Sigmoid colon (tissue), 7 donors: ENCODE measurements around the gene CIITA. TPM values are rescaled to one million over a fixed set of nuclear protein-coding genes. Genes with fewer than 3 reads are reported as not detected.

Experiments used
- DNase-seq: peaks from one replicate; pipeline ENCODE4 v3.0.0-alpha.2; 2019
- H3K27ac ChIP-seq, 4 donors: fragments of 200-600 bp; sonication (generic); one replicate each; pipeline ENCODE4 v1.5.1; 2016 to 2019; ENCODE audit warnings: mild to moderate bottlenecking in 1 of 4
- H3K27me3 ChIP-seq, 3 donors: fragments of 200-600 bp; sonication (generic); one replicate each; pipeline ENCODE4 v1.5.1; 2019; ENCODE audit warnings: mild to moderate bottlenecking in 1 of 3
- H3K36me3 ChIP-seq, 4 donors: fragments of 200-600 bp; sonication (generic); one replicate each; pipeline ENCODE4 v1.5.1; 2016 to 2019
- H3K4me1 ChIP-seq, 4 donors: fragments of 200-600 bp; sonication (generic); one replicate each; pipeline ENCODE4 v1.5.1; 2017 to 2019
- H3K4me3 ChIP-seq, 4 donors: fragments of 200-600 bp; sonication (generic); one replicate each; pipeline ENCODE4 v1.5.1; 2017 to 2019; ENCODE audit warnings: mild to moderate bottlenecking in 2 of 4, moderate library complexity in 1 of 4
- H3K9me3 ChIP-seq, 4 donors: fragments of 200-600 bp in 3 of 4; sonication (generic) in 3 of 4; one replicate each; pipeline versions ENCODE4 v1.5.1 to v1.6.1; 2013 to 2019
- EP300 ChIP-seq, 4 donors: sonication (generic); formaldehyde crosslinking; IDR thresholded peaks; one replicate each; pipeline ENCODE4 v1.6.1; 2017; ENCODE audit warnings: antibody characterized with exemption in 4 of 4
- POLR2A ChIP-seq, 2 donors: fragments of 450-650 bp; IDR thresholded peaks; one replicate each; pipeline ENCODE4 v1.6.1; 2016; ENCODE audit warnings: antibody characterized with exemption in 2 of 2, mild to moderate bottlenecking in 2 of 2, moderate library complexity in 2 of 2
- POLR2AphosphoS5 ChIP-seq, 4 donors: sonication (generic); formaldehyde crosslinking; IDR thresholded peaks; one replicate each; pipeline ENCODE4 v1.6.1; 2017; ENCODE audit warnings: antibody characterized with exemption in 4 of 4
- WGBS, 2 donors: extraction: QIAGEN DNeasy Blood & Tissue Kit; methylation state at CpG; one replicate each; pipeline ENCODE4 v1.1.7; 2013; 5-methylcytosine and 5-hydroxymethylcytosine counted together
- intact Hi-C: fragments of 100-400 bp; cut with DNase I; formaldehyde crosslinking; loops from one replicate; pipeline ENCODE4 v1.15.1; 2023
- polyA plus RNA-seq, 3 donors: library from polyadenylated mRNA; stranded (reverse); fragments of 200-250 nt; gene quantifications; one replicate each; pipeline ENCODE4 v1.2.3, GENCODE V29; 2013
- total RNA-seq, 4 donors: library from RNA; depleted of rRNA; stranded (reverse); fragments of >200 nt; gene quantifications; one replicate each; pipeline ENCODE4 v1.1.0, GENCODE V29; 2016
- TF ChIP-seq, protein P1 (sequence below), 4 experiments: fragments of 450-650 bp in 3 of 4; fragments of 200-600 bp in 1 of 4; IDR thresholded peaks; one replicate each; pipeline ENCODE4 v1.5.1; 2016 to 2019; ENCODE audit warnings: antibody characterized with exemption in 4 of 4, mild to moderate bottlenecking in 3 of 4, moderate library complexity in 2 of 4
- donor health status: healthy with polysubstance abuse.
- donor health status: Bipolar disorder and iron deficiency.
- donor health status: healthy.

CIITA gene
- total and polyA plus RNA-seq, 7 donors: 1.2 to 53.9 (median 9.7) TPM

DNA sequence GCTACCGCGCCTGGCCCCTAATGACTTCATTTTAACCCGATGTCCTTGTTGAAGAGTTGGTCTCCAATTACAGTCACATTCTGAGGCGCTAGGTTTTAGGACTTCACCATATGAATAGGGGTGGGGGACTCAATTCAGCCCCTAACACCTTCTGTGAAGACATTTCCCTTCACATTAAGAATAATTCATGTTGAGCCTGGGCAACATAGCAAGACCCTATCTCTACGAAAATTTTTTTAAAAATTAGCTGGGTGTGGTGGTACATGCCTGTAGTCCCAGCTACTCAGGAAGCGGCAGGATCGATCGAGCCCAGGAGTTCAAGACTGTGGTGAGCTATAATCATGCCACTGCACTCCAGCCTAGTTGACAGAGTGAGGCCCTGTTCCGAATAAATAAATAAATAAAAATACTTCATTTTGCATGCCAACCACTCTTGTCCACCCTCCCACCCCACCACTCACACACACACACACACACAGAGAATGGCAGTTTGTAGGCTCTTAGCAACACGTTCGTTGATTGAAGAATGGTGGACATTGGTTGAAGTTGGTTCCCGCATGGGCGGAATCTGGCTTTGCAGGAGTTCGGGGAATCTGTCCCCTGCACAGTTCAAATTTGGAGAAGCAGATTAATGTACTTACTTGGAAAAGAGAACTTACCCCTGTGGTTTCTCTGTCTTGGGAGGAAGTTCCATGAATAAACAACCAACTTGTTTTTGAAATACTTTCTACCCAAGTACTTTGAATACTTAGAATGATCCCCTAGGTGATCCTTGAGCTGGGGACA is 30.6 kb upstream of the CIITA start:
- intact Hi-C loops: no loop called here
- peak overlapping the region in 2 of 4 donors; percentile 44 to 46 for H3K27ac ChIP-seq
- H3K36me3 ChIP-seq: no peaks in the 10 kb centered on the region
- no peak overlapping the region for H3K4me3 ChIP-seq
- WGBS, 2 donors: 79 to 92% methylated on average over 14 of the region's 14 CpGs
- H3K4me1 ChIP-seq: no peaks in the 10 kb centered on the region
- H3K27me3 ChIP-seq: peaks cover 0 to 25% (median 0%) of the 10 kb centered on the region in 3 donors
- TF ChIP-seq POLR2A (IDR thresholded peaks at IDR 0.05): no peak
- no peak for TF ChIP-seq EP300 (IDR thresholded peaks at IDR 0.05)
- TF ChIP-seq, protein P1, sequence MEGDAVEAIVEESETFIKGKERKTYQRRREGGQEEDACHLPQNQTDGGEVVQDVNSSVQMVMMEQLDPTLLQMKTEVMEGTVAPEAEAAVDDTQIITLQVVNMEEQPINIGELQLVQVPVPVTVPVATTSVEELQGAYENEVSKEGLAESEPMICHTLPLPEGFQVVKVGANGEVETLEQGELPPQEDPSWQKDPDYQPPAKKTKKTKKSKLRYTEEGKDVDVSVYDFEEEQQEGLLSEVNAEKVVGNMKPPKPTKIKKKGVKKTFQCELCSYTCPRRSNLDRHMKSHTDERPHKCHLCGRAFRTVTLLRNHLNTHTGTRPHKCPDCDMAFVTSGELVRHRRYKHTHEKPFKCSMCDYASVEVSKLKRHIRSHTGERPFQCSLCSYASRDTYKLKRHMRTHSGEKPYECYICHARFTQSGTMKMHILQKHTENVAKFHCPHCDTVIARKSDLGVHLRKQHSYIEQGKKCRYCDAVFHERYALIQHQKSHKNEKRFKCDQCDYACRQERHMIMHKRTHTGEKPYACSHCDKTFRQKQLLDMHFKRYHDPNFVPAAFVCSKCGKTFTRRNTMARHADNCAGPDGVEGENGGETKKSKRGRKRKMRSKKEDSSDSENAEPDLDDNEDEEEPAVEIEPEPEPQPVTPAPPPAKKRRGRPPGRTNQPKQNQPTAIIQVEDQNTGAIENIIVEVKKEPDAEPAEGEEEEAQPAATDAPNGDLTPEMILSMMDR (IDR thresholded peaks at IDR 0.05): no peak
- TF ChIP-seq POLR2AphosphoS5 (IDR thresholded peaks at IDR 0.05): no peak
- no peak for DNase-seq
- no peaks in the 10 kb centered on the region for H3K9me3 ChIP-seq

DNA sequence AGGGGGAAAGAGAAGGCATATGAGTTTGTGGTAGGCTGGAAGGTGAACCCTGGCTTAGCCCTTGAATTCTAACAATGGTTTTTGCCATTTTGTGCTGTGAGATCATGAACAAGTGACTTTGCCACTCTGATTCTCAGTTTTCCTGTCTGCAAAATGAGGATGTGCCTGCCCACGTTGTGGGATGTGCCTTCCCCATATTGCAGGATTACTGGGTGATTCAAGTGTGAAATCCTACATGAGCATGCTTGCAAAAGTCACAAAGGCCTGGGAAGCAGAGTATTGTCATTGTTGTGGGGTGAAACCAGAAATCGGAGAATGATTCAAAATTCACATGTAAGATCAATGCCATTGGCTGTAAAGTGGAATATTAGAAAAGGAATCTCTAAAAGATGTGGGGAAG is 29.8 kb upstream of the CIITA start:
- no peak for DNase-seq
- intact Hi-C loops: no loop called here
- no peaks in the 10 kb centered on the region for H3K36me3 ChIP-seq
- H3K27ac ChIP-seq: peak overlapping the region in 2 of 4 donors; percentile 44 to 46
- H3K4me1 ChIP-seq: no peaks in the 10 kb centered on the region
- TF ChIP-seq EP300 (IDR thresholded peaks at IDR 0.05): no peak
- TF ChIP-seq, protein P1 (IDR thresholded peaks at IDR 0.05): no peak
- TF ChIP-seq POLR2A (IDR thresholded peaks at IDR 0.05): no peak
- no peak for TF ChIP-seq POLR2AphosphoS5 (IDR thresholded peaks at IDR 0.05)
- no peak overlapping the region for H3K4me3 ChIP-seq
- peaks cover 0 to 17% (median 0%) of the 10 kb centered on the region in 3 donors for H3K27me3 ChIP-seq
- 61 to 62% methylated on average over 2 of the region's 2 CpGs for WGBS, 2 donors
- no peaks in the 10 kb centered on the region for H3K9me3 ChIP-seq

DNA sequence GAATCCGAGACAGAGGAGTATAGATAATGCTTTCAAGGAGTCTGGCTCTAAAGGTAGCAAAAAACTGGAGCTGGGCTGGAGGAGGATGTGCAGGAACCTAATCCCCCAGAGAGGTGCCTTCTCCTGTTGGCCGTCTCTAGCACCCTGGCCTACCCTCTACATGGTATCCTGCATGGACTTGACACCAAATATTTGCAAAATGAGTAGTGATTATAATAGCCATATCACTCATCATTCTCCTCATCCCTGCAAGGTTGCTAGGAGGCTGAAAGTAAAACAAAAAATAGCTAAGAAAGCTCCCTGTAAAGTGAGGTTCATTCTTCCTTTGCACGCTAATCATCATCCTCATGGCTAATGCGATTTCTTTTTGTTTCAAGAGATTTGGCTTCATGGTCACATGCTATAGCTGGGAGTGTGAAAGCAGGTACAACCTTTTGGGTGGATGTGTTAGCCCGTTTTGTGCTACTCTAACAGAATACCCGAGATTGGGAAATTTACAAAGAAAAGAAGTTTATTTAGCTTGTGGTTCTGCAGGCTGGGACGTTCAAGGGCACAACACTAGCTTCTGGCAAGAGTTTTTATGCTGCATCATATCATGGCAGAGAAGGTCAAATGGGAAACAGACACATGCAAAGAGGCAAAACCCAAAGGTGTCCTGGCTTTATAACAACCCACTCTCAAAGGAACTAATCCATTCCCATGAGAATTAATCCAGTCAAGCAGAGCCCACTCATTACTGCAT is 27.1 kb upstream of the CIITA start:
- WGBS, 2 donors: 78 to 82% methylated on average over 7 of the region's 7 CpGs
- no peaks in the 10 kb centered on the region for H3K36me3 ChIP-seq
- H3K4me1 ChIP-seq: no peaks in the 10 kb centered on the region
- peaks cover 0 to 4% (median 0%) of the 10 kb centered on the region in 3 donors for H3K27me3 ChIP-seq
- no peak overlapping the region for H3K4me3 ChIP-seq
- no peaks in the 10 kb centered on the region for H3K9me3 ChIP-seq
- DNase-seq: peak; percentile 7
- no peak overlapping the region for H3K27ac ChIP-seq
- intact Hi-C loops: no loop called here
- TF ChIP-seq EP300 (IDR thresholded peaks at IDR 0.05): no peak
- TF ChIP-seq POLR2AphosphoS5 (IDR thresholded peaks at IDR 0.05): no peak
- no peak for TF ChIP-seq POLR2A (IDR thresholded peaks at IDR 0.05)
- TF ChIP-seq, protein P1 (IDR thresholded peaks at IDR 0.05): no peak

DNA sequence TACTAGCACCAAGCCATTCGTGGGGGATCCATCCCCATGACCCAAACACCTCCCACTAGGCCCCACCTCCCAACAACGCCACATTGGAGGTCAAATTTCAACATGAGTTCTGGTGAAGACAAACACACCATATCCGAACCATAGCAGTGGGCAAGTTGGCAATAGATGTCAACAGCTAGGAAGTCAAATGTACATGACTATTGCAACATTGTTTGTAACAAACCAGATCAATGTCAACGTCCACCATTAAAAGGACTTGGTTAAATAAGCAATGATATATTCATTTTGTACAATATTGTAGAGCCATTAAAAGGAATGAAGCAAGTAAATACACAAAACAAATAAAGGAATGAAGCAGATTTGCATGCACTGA is 26.5 kb upstream of the CIITA start:
- peak; percentile 7 for DNase-seq
- 72 to 78% methylated on average over 4 of the region's 4 CpGs for WGBS, 2 donors
- Histone ChIP-seq H3K27me3 (peaks cover 0 to 3% (median 0%) of the 10 kb centered on the region in 3 donors), H3K4me1 (no peaks in the 10 kb centered on the region), H3K27ac (no peak overlapping the region), H3K9me3 (no peaks in the 10 kb centered on the region), H3K36me3 (no peaks in the 10 kb centered on the region), H3K4me3 (no peak overlapping the region)
- intact Hi-C loops: no loop called here
- TF ChIP-seq POLR2AphosphoS5 (IDR thresholded peaks at IDR 0.05): no peak
- TF ChIP-seq, protein P1 (IDR thresholded peaks at IDR 0.05): no peak
- TF ChIP-seq EP300 (IDR thresholded peaks at IDR 0.05): no peak
